ENCODE data around the gene LRIG1. TPM values are rescaled to one million over a fixed set of nuclear protein-coding genes. Genes with fewer than 3 reads are reported as not detected.
A peak's percentile ranks its signal among the peaks of the same experiment; 100 is the strongest.

Gene LRIG1
- total and polyA plus RNA-seq, 2 of the 8 experiments (the other 6 are each of a cell fraction or from before 2014, with no cell fraction given): 78.1 to 88.7 TPM

- no peak overlapping the region for H2BK12ac ChIP-seq (ENCODE audit: low read depth, low read length)
- H3K27me3 ChIP-seq (replicated peaks in 1 of 4; ENCODE audit: control insufficient read depth in 3 of 4, extremely low read depth in 1 of 4, insufficient read depth in 3 of 4, low read length in 3 of 4): no peaks in the 10 kb centered on the region
- no peak overlapping the region for H2BK15ac ChIP-seq (ENCODE audit: low read length)
- H3K79me2 ChIP-seq (ENCODE audit: control insufficient read depth in 1 of 2, insufficient read depth in 2 of 2, low read length in 2 of 2): no peaks in the 10 kb centered on the region
- H3K23me2 ChIP-seq (ENCODE audit: low read depth, low read length): no peaks in the 10 kb centered on the region
- H3K18ac ChIP-seq (ENCODE audit: extremely low read depth, low read length): peak overlapping the region; percentile 48; the same call in 1 of the 2 replicates
- POLR2A ChIA-PET (ENCODE audit: partially characterized antibody): interaction anchor here (0.7 to 2.0 kb wide), 4 partner anchors 37 to 61 kb away, joined by 3 to 8 read pairs (median 3); no protein-coding TSS in a partner anchor
- H3K14ac ChIP-seq (ENCODE audit: insufficient read length): no peak overlapping the region
- H3K9ac ChIP-seq (replicated peaks in 1 of 4; ENCODE audit: extremely low read depth in 1 of 4, low read depth in 3 of 4, low read length in 3 of 4): no peak overlapping the region
- H2AFZ ChIP-seq (ENCODE audit: low read length): no peak overlapping the region
- no peak overlapping the region for H3K4ac ChIP-seq (replicated peaks; ENCODE audit: insufficient read length, low read depth, low read length)
- WGBS, 2 experiments (ENCODE audit: extremely low coverage in 1 of 2, insufficient coverage in 1 of 2, insufficient read length in 1 of 2, insufficient replicate concordance in 2 of 2, low coverage in 1 of 2, low lambda C conversion rate in 2 of 2, missing lambda C conversion rate in 1 of 2): 69% methylated on average over 1 of the region's 1 CpG; no CpG with 5 or more reads in 1 of the 2 experiments
- no peaks in the 10 kb centered on the region for H3K9me3 ChIP-seq (ENCODE audit: insufficient read depth in 2 of 2, low read depth in 1 of 2, low read length in 1 of 2)
- CTCF ChIA-PET (ENCODE audit: partially characterized antibody): interaction anchor here (0.7 to 1.8 kb wide), 5 partner anchors 9 to 40 kb away, joined by 3 to 8 read pairs (median 4); no protein-coding TSS in a partner anchor
- FAIRE-seq (no peak), DNase-seq (ENCODE audit: low read depth in 1 of 2, low spot score in 2 of 2) (no peak)
- peaks cover 4 to 20% (median 18%) of the 10 kb centered on the region in 4 experiments; a peak in 6 of 7 replicates for H3K4me1 ChIP-seq (replicated peaks in 1 of 4; ENCODE audit: control insufficient read depth in 3 of 4, insufficient read depth in 4 of 4, low read length in 3 of 4)
- no peak overlapping the region for H2AK5ac ChIP-seq (ENCODE audit: low read depth, low read length)
- H3K56ac ChIP-seq (replicated peaks; ENCODE audit: insufficient read length, low read depth, low read length): peak overlapping the region; percentile 28
- peak overlapping the region; percentile 91 for H4K5ac ChIP-seq (ENCODE audit: insufficient read length, low read depth, low read length)
- peak overlapping the region; percentile 30; the same call in 1 of the 2 replicates for H2BK5ac ChIP-seq (ENCODE audit: low read depth, low read length)
- no peaks in the 10 kb centered on the region for H3K79me1 ChIP-seq (ENCODE audit: low read depth, low read length)
- H4K8ac ChIP-seq (ENCODE audit: extremely low read depth, insufficient read depth, low read length): no peak overlapping the region
- no peak overlapping the region for H3K27ac ChIP-seq (ENCODE audit: low read depth, low read length)
- H4K20me1 ChIP-seq (replicated peaks in 1 of 2; ENCODE audit: control insufficient read depth in 1 of 2, insufficient read depth in 2 of 2, low read length in 2 of 2): no peaks in the 10 kb centered on the region
- no peaks in the 10 kb centered on the region for H3K36me3 ChIP-seq (ENCODE audit: control insufficient read depth in 2 of 4, insufficient read depth in 4 of 4, low read length in 3 of 4)
- peak overlapping the region; percentile 91 for H2BK120ac ChIP-seq (replicated peaks; ENCODE audit: low read depth, low read length)
- H3K23ac ChIP-seq (ENCODE audit: insufficient read length): no peak overlapping the region
- peak overlapping the region in 1 of 4 experiments; percentile 15; a peak in 2 of 8 replicates for H3K4me3 ChIP-seq (ENCODE audit: extremely low read depth in 1 of 4, insufficient read depth in 2 of 4, low read depth in 3 of 4, low read length in 4 of 4)
- no peak overlapping the region for H2BK20ac ChIP-seq (ENCODE audit: low read length)
- peak overlapping the region; percentile 28 to 69; a peak in 3 of 4 replicates for H3K4me2 ChIP-seq (ENCODE audit: insufficient read depth in 1 of 2, low read depth in 2 of 2, low read length in 2 of 2)
- peak overlapping the region; percentile 31 for H4K91ac ChIP-seq (replicated peaks; ENCODE audit: insufficient read length, low read length)
- TF ChIP-seq USF2 (IDR thresholded peaks at IDR 0.05; ENCODE audit: low read length): no peak
- no peak for TF ChIP-seq EGR1 (IDR thresholded peaks at IDR 0.05; ENCODE audit: borderline replicate concordance, low read depth, low read length)
- no peak for TF ChIP-seq TAF1 (IDR thresholded peaks at IDR 0.05; ENCODE audit: low read depth, low read length)
Measured at GRCh38 chr3:66532613-66533012, 31.8 kb upstream of the LRIG1 start.
